T-cell (primary cell): Measurements from ENCODE around the gene VPS37B. TPM values are rescaled to one million over a fixed set of nuclear protein-coding genes. Genes with fewer than 3 reads are reported as not detected.

ENCODE experiments used
- ATAC-seq, 4 experiments: fragments of 200-7000 bp in 3 of 4; fragments of 150-1000 bp in 1 of 4; cut with Tn5 transposase; replicated peaks in 1 of 4; 1 replicate in 3 of 4; 2 replicates in 1 of 4; pipeline ENCODE4 v1.10.0; 2021; ENCODE audit warnings: moderate library complexity in 3 of 4, mild to moderate bottlenecking in 2 of 4, moderate number of reproducible peaks in 1 of 4
- CTCF ChIA-PET, 2 donors: fragments of 300-600 bp; sonication (Branson Sonifier 250); formaldehyde crosslinking; loops; one replicate each; lab custom pipeline; 2022; ENCODE audit warnings: antibody characterized with exemption in 2 of 2; lab: Charles Lee
- POLR2A ChIA-PET, 2 donors: fragments of 300-600 bp; sonication (Branson Sonifier 250); formaldehyde crosslinking; loops; one replicate each; lab custom pipeline; 2022; ENCODE audit warnings: antibody characterized with exemption in 2 of 2; lab: Charles Lee
- DNase-seq, 35 experiments: peaks; one replicate each; pipeline versions ENCODE4 v3.0.0 to v3.0.0-alpha.2; 2013 to 2023
- H3K27ac ChIP-seq: one replicate; pipeline ENCODE4 v1.5.1; 2013; ENCODE audit warnings: low read length
- H3K27me3 ChIP-seq, 2 experiments: replicated peaks in 1 of 2; 1 replicate in 1 of 2; 2 replicates in 1 of 2; pipeline versions ENCODE4 v1.6.1 to v1.7.0; 2013; ENCODE audit warnings: low read length in 1 of 2, mixed read lengths in 1 of 2; ENCODE audit not compliant: control insufficient read depth in 2 of 2, insufficient read depth in 2 of 2; ENCODE audit errors: extremely low read depth in 1 of 2
- H3K36me3 ChIP-seq, 2 donors: 1 replicate in 1 of 2; 2 replicates in 1 of 2; pipeline versions ENCODE4 v1.6.1 to v1.7.0; 2013; ENCODE audit warnings: low read length in 1 of 2; ENCODE audit not compliant: control insufficient read depth in 2 of 2, insufficient read depth in 1 of 2; ENCODE audit errors: extremely low read depth in 1 of 2
- H3K4me1 ChIP-seq, 2 experiments: 1 replicate in 1 of 2; 2 replicates in 1 of 2; pipeline versions ENCODE4 v1.6.1 to v1.7.0; 2013; ENCODE audit warnings: low read length in 2 of 2, mixed read lengths in 1 of 2; ENCODE audit not compliant: insufficient read depth in 2 of 2, control insufficient read depth in 1 of 2; ENCODE audit errors: extremely low read depth in 1 of 2
- H3K4me3 ChIP-seq, 2 donors: 1 replicate in 1 of 2; 2 replicates in 1 of 2; pipeline versions ENCODE4 v1.5.1 to v1.7.0; 2013; ENCODE audit warnings: mild to moderate bottlenecking in 2 of 2, low read length in 1 of 2, moderate library complexity in 1 of 2; ENCODE audit not compliant: control insufficient read depth in 1 of 2; ENCODE audit errors: extremely low read depth in 1 of 2
- H3K9me3 ChIP-seq: 2 replicates; pipeline ENCODE4 v1.7.0; 2013
- H3K27ac Mint-ChIP-seq, 2 donors: one replicate each; pipeline ENCODE4 v1.8.0; 2020 to 2021; ENCODE audit warnings: mild to moderate bottlenecking in 2 of 2, mixed read lengths in 2 of 2
- H3K27me3 Mint-ChIP-seq, 2 donors: one replicate each; pipeline ENCODE4 v1.8.0; 2021 to 2022; ENCODE audit warnings: mixed read lengths in 2 of 2
- H3K36me3 Mint-ChIP-seq: one replicate; pipeline ENCODE4 v1.8.0; 2021; ENCODE audit warnings: mixed read lengths
- H3K4me1 Mint-ChIP-seq, 3 donors: one replicate each; pipeline ENCODE4 v1.8.0; 2020 to 2022; ENCODE audit warnings: mixed read lengths in 3 of 3, mild to moderate bottlenecking in 1 of 3
- H3K4me3 Mint-ChIP-seq, 3 donors: one replicate each; pipeline ENCODE4 v1.8.0; 2020 to 2022; ENCODE audit warnings: mild to moderate bottlenecking in 3 of 3, mixed read lengths in 3 of 3, moderate library complexity in 3 of 3
- H3K9me3 Mint-ChIP-seq, 3 donors: one replicate each; pipeline ENCODE4 v1.8.0; 2020 to 2022; ENCODE audit warnings: mixed read lengths in 3 of 3
- WGBS: methylation state at CpG from one replicate; pipeline ENCODE4 v1.1.5; 2013; ENCODE audit warnings: missing lambda C conversion rate; ENCODE audit not compliant: insufficient coverage; 5-methylcytosine and 5-hydroxymethylcytosine counted together
- total RNA-seq, 35 experiments: library from RNA in 6 of 35; stranded (reverse) in 6 of 35; fragments of 120-200 nt in 1 of 35; gene quantifications; one replicate each; pipeline versions ENCODE4 v1.2.1 to v1.2.4 and lab custom pipeline; 2013 to 2026

Gene VPS37B
- total RNA-seq, 5 donors from 2014 or later (not counting 1 experiment from before 2014, with no cell fraction given) = 25.9 to 85.8 (median 34.6) TPM

DNA sequence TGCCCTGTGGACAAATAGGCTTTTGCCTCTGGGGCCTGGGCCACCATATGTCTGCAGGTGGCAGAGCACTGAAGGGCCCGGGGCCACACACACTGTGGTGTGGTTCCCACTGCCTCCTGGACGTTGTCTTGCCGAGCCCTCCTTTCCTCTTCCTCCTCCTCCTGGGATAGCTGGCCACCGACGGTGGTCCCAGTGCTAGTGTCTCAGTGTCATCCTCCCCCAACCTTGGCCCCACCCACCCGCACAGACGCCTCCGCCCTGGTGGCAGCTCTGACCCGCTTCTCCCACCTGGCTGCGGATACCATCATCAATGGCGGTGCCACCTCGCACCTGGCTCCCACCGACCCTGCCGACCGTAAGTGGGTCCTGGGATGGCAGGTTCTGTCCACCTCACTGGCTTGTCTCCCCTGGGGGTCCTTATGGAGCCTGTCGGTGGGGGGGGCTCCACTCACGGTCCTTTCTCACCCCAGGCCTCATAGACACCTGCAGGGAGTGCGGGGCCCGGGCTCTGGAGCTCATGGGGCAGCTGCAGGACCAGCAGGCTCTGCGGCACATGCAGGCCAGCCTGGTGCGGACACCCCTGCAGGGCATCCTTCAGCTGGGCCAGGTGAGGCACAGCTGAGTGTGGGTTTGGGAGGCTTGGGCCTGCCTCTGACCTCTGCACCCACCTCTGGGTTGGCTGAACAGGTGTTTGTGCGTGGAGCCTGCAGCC is 37.2 kb downstream of the VPS37B start:
- CTCF ChIA-PET = interaction anchor here (0.7 to 1.4 kb wide), 4 partner anchors 9 to 201 kb away, joined by 3 to 5 read pairs (median 4); no protein-coding TSS in a partner anchor
- no peak overlapping the region for H3K4me3 ChIP-seq
- H3K4me3 Mint-ChIP-seq = no peak overlapping the region
- H3K4me1 ChIP-seq = peaks cover 0 to 10% of the 10 kb centered on the region in 2 experiments
- H3K9me3 ChIP-seq = no peaks in the 10 kb centered on the region
- ATAC-seq = no peak
- H3K36me3 ChIP-seq = peaks cover 6 to 19% of the 10 kb centered on the region in 2 donors
- no peaks in the 10 kb centered on the region for H3K27me3 Mint-ChIP-seq
- H3K27me3 ChIP-seq = no peaks in the 10 kb centered on the region
- H3K27ac ChIP-seq = no peak overlapping the region
- H3K27ac Mint-ChIP-seq = no peak overlapping the region
- H3K4me1 Mint-ChIP-seq = peaks cover 2 to 8% (median 4%) of the 10 kb centered on the region in 3 donors
- no peak for DNase-seq
- no peaks in the 10 kb centered on the region for H3K9me3 Mint-ChIP-seq
- H3K36me3 Mint-ChIP-seq = peaks cover 10% of the 10 kb centered on the region
- POLR2A ChIA-PET = interaction anchor here in 1 of 2 donors (0.7 kb wide), 1 partner anchor 23 kb away, joined by 3 read pairs; no protein-coding TSS in a partner anchor
- 94% methylated on average over 17 of the region's 22 CpGs for WGBS

DNA sequence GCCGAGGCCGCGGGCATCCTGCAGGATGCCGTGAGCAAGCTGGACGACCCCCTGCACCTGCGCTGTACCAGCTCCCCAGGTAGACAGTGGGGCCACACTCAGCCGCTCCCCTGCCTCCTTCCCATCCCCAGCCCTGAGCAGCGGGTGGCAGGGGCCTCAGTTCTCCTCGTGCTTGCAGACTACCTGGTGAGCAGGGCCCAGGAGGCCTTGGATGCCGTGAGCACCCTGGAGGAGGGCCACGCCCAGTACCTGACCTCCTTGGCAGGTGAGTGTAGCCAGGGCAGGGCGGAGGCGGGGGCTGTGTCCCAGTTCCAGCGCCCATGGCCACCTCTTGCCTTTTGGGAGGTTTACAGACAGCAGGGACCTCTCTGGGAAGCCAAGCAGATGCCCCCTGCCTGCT is 37.8 kb downstream of the VPS37B start:
- WGBS = 90% methylated on average over 14 of the region's 14 CpGs
- Mint-ChIP-seq H3K27me3 (no peaks in the 10 kb centered on the region), H3K4me1 (peaks cover 2 to 7% (median 2%) of the 10 kb centered on the region in 3 donors), H3K36me3 (peaks cover 10% of the 10 kb centered on the region), H3K9me3 (no peaks in the 10 kb centered on the region), H3K27ac (no peak overlapping the region), H3K4me3 (no peak overlapping the region)
- ATAC-seq (no peak), DNase-seq (no peak)
- Histone ChIP-seq H3K9me3 (no peaks in the 10 kb centered on the region), H3K27me3 (no peaks in the 10 kb centered on the region), H3K4me3 (no peak overlapping the region), H3K4me1 (peaks cover 0 to 10% of the 10 kb centered on the region in 2 experiments), H3K27ac (no peak overlapping the region), H3K36me3 (peaks cover 6 to 15% of the 10 kb centered on the region in 2 donors)
- ChIA-PET POLR2A (interaction anchor here in 1 of 2 donors (0.7 kb wide), 1 partner anchor 24 kb away, joined by 3 read pairs; no protein-coding TSS in a partner anchor), CTCF (interaction anchor here (0.8 to 1.4 kb wide), 2 partner anchors 8 to 99 kb away, joined by 4 to 5 read pairs; no protein-coding TSS in a partner anchor)

DNA sequence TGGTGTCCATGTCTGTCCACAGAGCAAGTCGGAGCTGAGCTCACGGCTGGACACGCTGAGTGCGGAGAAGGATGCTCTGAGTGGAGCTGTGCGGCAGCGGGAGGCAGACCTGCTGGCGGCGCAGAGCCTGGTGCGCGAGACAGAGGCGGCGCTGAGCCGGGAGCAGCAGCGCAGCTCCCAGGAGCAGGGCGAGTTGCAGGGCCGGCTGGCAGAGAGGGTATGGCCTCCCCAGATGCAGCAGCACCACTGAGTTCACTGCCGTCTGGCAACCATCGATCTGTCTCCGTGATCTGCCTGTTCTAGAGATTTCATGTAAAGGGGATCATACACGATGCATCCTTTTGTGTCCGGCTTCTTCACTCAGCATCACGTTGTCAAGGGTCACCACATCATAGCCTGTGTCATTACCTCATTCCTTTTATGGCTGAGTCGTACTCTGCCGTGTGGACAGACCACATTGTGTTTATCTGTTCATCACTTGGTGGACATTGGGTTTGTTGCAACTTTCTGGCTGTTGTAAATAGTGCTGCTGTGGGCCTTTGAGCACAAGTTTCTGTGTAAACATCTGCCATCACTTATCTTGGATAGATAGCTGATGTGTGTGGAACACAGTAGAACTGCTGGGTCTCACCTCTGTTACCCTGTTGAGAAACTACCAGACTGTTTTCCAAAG is 38.8 kb downstream of the VPS37B start:
- peaks cover 10% of the 10 kb centered on the region for H3K36me3 Mint-ChIP-seq
- Histone ChIP-seq H3K27me3 (no peaks in the 10 kb centered on the region), H3K4me1 (peaks cover 0 to 10% of the 10 kb centered on the region in 2 experiments), H3K9me3 (no peaks in the 10 kb centered on the region), H3K27ac (no peak overlapping the region), H3K36me3 (peaks cover 6 to 15% of the 10 kb centered on the region in 2 donors), H3K4me3 (no peak overlapping the region)
- no peak for DNase-seq
- 93% methylated on average over 19 of the region's 24 CpGs for WGBS
- H3K4me3 Mint-ChIP-seq = no peak overlapping the region
- H3K9me3 Mint-ChIP-seq = no peaks in the 10 kb centered on the region
- H3K27me3 Mint-ChIP-seq = no peaks in the 10 kb centered on the region
- ChIA-PET CTCF (interaction anchor here in 1 of 2 donors (1.0 kb wide), 2 partner anchors 63 to 95 kb away, joined by 3 to 4 read pairs; no protein-coding TSS in a partner anchor), POLR2A (no interaction called here)
- H3K4me1 Mint-ChIP-seq = peaks cover 0 to 5% (median 2%) of the 10 kb centered on the region in 3 donors
- H3K27ac Mint-ChIP-seq = no peak overlapping the region
- ATAC-seq = no peak

DNA sequence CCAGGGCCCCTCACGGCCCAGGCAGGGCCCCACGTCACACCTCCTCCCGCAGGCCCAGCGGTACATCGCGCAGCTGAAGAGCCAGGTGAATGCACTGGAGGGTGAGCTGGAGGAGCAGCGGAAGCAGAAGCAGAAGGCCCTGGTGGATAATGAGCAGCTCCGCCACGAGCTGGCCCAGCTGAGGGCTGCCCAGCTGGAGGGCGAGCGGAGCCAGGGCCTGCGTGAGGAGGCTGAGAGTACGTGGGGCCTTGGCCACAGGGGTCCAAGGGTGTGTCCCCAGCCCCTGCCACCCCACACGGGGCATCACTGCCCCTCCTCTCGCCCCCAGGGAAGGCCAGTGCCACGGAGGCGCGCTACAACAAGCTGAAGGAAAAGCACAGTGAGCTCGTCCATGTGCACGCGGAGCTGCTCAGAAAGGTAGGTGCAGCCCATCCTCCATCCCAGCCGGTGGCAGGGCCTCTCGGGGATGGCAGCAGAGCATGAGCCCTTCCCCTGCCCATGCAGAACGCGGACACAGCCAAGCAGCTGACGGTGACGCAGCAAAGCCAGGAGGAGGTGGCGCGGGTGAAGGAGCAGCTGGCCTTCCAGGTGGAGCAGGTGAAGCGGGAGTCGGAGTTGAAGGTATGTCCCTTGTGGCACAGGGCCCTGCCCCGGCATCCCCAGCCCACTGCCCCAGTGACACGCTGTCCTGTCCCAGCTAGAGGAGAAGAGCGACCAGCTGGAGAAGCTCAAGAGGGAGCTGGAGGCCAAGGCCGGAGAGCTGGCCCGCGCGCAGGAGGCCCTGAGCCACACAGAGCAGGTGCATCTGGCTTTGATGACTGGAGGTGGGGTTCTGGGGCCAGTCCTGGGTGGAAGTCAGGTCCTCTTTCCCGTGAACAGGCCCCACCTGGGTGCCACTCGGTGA is 39.7 kb downstream of the VPS37B start:
- no peak overlapping the region for H3K27ac ChIP-seq
- 96% methylated on average over 35 of the region's 40 CpGs for WGBS
- peaks cover 6 to 9% of the 10 kb centered on the region in 2 donors for H3K36me3 ChIP-seq
- Mint-ChIP-seq H3K27ac (no peak overlapping the region), H3K9me3 (no peaks in the 10 kb centered on the region), H3K4me3 (no peak overlapping the region), H3K36me3 (peaks cover 10% of the 10 kb centered on the region), H3K4me1 (peaks cover 0 to 5% (median 2%) of the 10 kb centered on the region in 3 donors), H3K27me3 (no peaks in the 10 kb centered on the region)
- DNase-seq (no peak), ATAC-seq (no peak)
- no peak overlapping the region for H3K4me3 ChIP-seq
- H3K27me3 ChIP-seq = no peaks in the 10 kb centered on the region
- POLR2A ChIA-PET = no interaction called here
- CTCF ChIA-PET = interaction anchor here (0.9 to 1.0 kb wide), 3 partner anchors 62 to 96 kb away, joined by 3 to 4 read pairs (median 3); no protein-coding TSS in a partner anchor
- H3K4me1 ChIP-seq = peaks cover 0 to 10% of the 10 kb centered on the region in 2 experiments
- no peaks in the 10 kb centered on the region for H3K9me3 ChIP-seq

DNA sequence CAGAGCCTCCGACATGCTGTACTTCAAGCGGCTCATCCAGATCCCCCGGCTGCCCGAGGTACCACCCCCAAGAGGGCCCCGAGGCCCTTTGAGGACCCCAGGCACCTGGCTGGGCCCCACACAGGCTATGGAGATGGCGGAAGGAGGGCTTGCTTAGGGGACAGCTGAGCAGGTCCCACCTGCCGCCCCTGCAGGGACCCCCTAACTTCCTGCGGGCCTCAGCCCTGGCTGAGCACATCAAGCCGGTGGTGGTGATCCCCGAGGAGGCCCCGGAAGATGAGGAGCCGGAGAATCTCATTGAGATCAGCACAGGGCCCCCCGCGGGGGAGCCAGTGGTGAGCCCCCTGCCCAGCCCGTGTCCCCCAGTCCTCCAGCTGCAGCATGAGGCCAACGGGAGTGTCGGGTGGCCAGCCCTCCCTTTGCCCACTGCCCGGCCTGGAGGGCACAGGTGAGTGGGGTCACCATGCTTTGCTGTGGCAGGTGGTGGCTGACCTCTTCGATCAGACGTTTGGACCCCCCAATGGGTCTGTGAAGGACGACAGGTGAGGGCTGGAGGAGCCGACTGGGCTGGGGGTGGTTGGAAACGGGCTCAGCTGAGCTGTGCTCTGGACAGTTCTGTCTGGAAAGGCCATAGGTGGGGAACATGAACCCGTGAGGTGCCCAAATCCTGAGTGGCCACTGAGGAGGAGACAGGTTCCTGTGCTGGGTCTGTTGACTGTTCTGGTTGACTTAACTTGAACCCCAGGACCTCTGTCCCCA is 40.7 kb downstream of the VPS37B start:
- Histone ChIP-seq H3K4me1 (peaks cover 0 to 5% of the 10 kb centered on the region in 2 experiments), H3K36me3 (peaks cover 7 to 10% of the 10 kb centered on the region in 2 donors), H3K27me3 (no peaks in the 10 kb centered on the region), H3K4me3 (no peak overlapping the region), H3K9me3 (no peaks in the 10 kb centered on the region), H3K27ac (no peak overlapping the region)
- 94% methylated on average over 23 of the region's 24 CpGs for WGBS
- CTCF ChIA-PET = interaction anchor here in 1 of 2 donors (0.9 kb wide), 1 partner anchor 61 kb away, joined by 3 read pairs; no protein-coding TSS in a partner anchor
- no peak for DNase-seq
- Mint-ChIP-seq H3K36me3 (peaks cover 10% of the 10 kb centered on the region), H3K9me3 (no peaks in the 10 kb centered on the region), H3K4me1 (peaks cover 0 to 4% (median 2%) of the 10 kb centered on the region in 3 donors), H3K27ac (no peak overlapping the region), H3K27me3 (no peaks in the 10 kb centered on the region), H3K4me3 (no peak overlapping the region)
- POLR2A ChIA-PET = no interaction called here
- ATAC-seq = no peak
